H9 (cell line): Measurements from ENCODE around the gene CSMD2. TPM values are rescaled to one million over a fixed set of nuclear protein-coding genes. Genes with fewer than 3 reads are reported as not detected.

Experiments used
- DNase-seq: peaks from one replicate; pipeline ENCODE4 v3.0.0-alpha.2; 2017
- H2AFZ ChIP-seq: one replicate; pipeline ENCODE4 v1.6.1; 2013; ENCODE audit warnings: mild to moderate bottlenecking, low read length, control low read depth, moderate library complexity
- H2AK5ac ChIP-seq: 2 replicates; pipeline ENCODE4 v1.6.1; 2013; ENCODE audit warnings: low read length, control low read depth, mixed read lengths; ENCODE audit not compliant: insufficient read length
- H2BK120ac ChIP-seq: one replicate; pipeline ENCODE4 v1.6.1; 2013; ENCODE audit warnings: low read depth, mild to moderate bottlenecking, low read length, control low read depth, inconsistent platforms; ENCODE audit not compliant: poor library complexity, severe bottlenecking
- H2BK12ac ChIP-seq: 2 replicates; pipeline ENCODE4 v1.6.1; 2013; ENCODE audit warnings: low read length, control low read depth, mixed read lengths, low read depth; ENCODE audit not compliant: insufficient read length
- H2BK15ac ChIP-seq: 2 replicates; pipeline ENCODE4 v1.6.1; 2013; ENCODE audit warnings: low read depth, low read length, control low read depth
- H2BK20ac ChIP-seq: one replicate; pipeline ENCODE4 v1.6.1; 2013; ENCODE audit warnings: low read depth, mild to moderate bottlenecking, low read length, control low read depth, inconsistent platforms; ENCODE audit not compliant: poor library complexity, severe bottlenecking
- H2BK5ac ChIP-seq: 2 replicates; pipeline ENCODE4 v1.6.1; 2013; ENCODE audit warnings: low read length, control low read depth, mixed read lengths; ENCODE audit not compliant: insufficient read length
- H3K14ac ChIP-seq: 2 replicates; pipeline ENCODE4 v1.6.1; 2013; ENCODE audit warnings: low read length, control low read depth; ENCODE audit not compliant: insufficient read depth
- H3K18ac ChIP-seq: 2 replicates; pipeline ENCODE4 v1.6.1; 2013; ENCODE audit warnings: low read depth, mild to moderate bottlenecking, mixed read lengths, low read length, control low read depth; ENCODE audit not compliant: insufficient read length
- H3K23ac ChIP-seq: 2 replicates; pipeline ENCODE4 v1.6.1; 2013; ENCODE audit warnings: low read length, control low read depth, mixed read lengths, low read depth; ENCODE audit not compliant: insufficient read length
- H3K23me2 ChIP-seq: 2 replicates; pipeline ENCODE4 v1.6.1; 2013; ENCODE audit warnings: low read depth, mild to moderate bottlenecking, mixed read lengths, low read length, control low read depth; ENCODE audit not compliant: insufficient read length, poor library complexity, severe bottlenecking
- H3K27ac ChIP-seq: 2 replicates; pipeline ENCODE4 v1.5.1; 2013; ENCODE audit warnings: low read length, control low read depth, mixed read lengths, low read depth; ENCODE audit not compliant: insufficient read length
- H3K27me3 ChIP-seq: 2 replicates; pipeline ENCODE4 v1.6.1; 2013; ENCODE audit warnings: low read length, control low read depth, inconsistent platforms; ENCODE audit not compliant: insufficient read depth
- H3K4ac ChIP-seq: 2 replicates; pipeline ENCODE4 v1.6.1; 2013; ENCODE audit warnings: low read depth, mild to moderate bottlenecking, control low read depth, inconsistent platforms, low read length, moderate library complexity
- H3K4me1 ChIP-seq: 2 replicates; pipeline ENCODE4 v1.6.1; 2013; ENCODE audit warnings: low read length, control low read depth, inconsistent platforms; ENCODE audit not compliant: insufficient read depth
- H3K4me2 ChIP-seq: 2 replicates; pipeline ENCODE4 v1.6.1; 2013; ENCODE audit warnings: low read length, control low read depth, mixed read lengths; ENCODE audit not compliant: insufficient read length, insufficient read depth
- H3K56ac ChIP-seq: 2 replicates; pipeline ENCODE4 v1.6.1; 2013; ENCODE audit warnings: low read depth, mild to moderate bottlenecking, mixed read lengths, low read length, control low read depth; ENCODE audit not compliant: insufficient read length
- H3K79me1 ChIP-seq: 2 replicates; pipeline ENCODE4 v1.6.1; 2013; ENCODE audit warnings: low read depth, mild to moderate bottlenecking, moderate library complexity, low read length, control low read depth, inconsistent platforms; ENCODE audit not compliant: insufficient read depth, poor library complexity, severe bottlenecking
- H3K79me2 ChIP-seq: 2 replicates; pipeline ENCODE4 v1.6.1; 2013; ENCODE audit warnings: low read length, control low read depth, inconsistent platforms; ENCODE audit not compliant: insufficient read depth
- H3K9ac ChIP-seq: 2 replicates; pipeline ENCODE4 v1.6.1; 2013; ENCODE audit warnings: low read length, control low read depth, mixed read lengths; ENCODE audit not compliant: insufficient read length; ENCODE audit errors: extremely low read depth
- H3K9me3 ChIP-seq: one replicate; pipeline ENCODE4 v1.6.1; 2013; ENCODE audit warnings: low read depth, low read length, inconsistent platforms; ENCODE audit not compliant: control insufficient read depth
- H3T11ph ChIP-seq: one replicate; pipeline ENCODE4 v1.6.1; 2013; ENCODE audit warnings: mild to moderate bottlenecking, low read length, control low read depth, inconsistent platforms
- H4K20me1 ChIP-seq: one replicate; pipeline ENCODE4 v1.6.1; 2013; ENCODE audit not compliant: control insufficient read depth, insufficient read length, insufficient read depth
- H4K5ac ChIP-seq: 2 replicates; pipeline ENCODE4 v1.6.1; 2013; ENCODE audit warnings: low read depth, mild to moderate bottlenecking, mixed read lengths, low read length, control low read depth; ENCODE audit not compliant: insufficient read length
- H4K8ac ChIP-seq: replicated peaks from 2 replicates; pipeline ENCODE4 v1.6.1; 2013; ENCODE audit warnings: low read length, control low read depth, mixed read lengths, low read depth; ENCODE audit not compliant: insufficient read length
- H4K91ac ChIP-seq: 2 replicates; pipeline ENCODE4 v1.6.1; 2013; ENCODE audit warnings: low read depth, mild to moderate bottlenecking, moderate library complexity, mixed read lengths, low read length, control low read depth; ENCODE audit not compliant: insufficient read length
- H3K27ac Mint-ChIP-seq, 3 experiments: 2 replicates in 2 of 3; 3 replicates in 1 of 3; pipeline ENCODE4 v1.8.0; 2020 to 2021; ENCODE audit warnings: mixed read lengths in 3 of 3, mild to moderate bottlenecking in 1 of 3, moderate library complexity in 1 of 3
- H3K27me3 Mint-ChIP-seq: 2 replicates; pipeline ENCODE4 v1.8.0; 2021; ENCODE audit warnings: low read depth, mild to moderate bottlenecking, moderate library complexity, mixed read lengths
- H3K36me3 Mint-ChIP-seq, 3 experiments: 2 replicates in 2 of 3; 3 replicates in 1 of 3; pipeline ENCODE4 v1.8.0; 2020 to 2021; ENCODE audit warnings: low read depth in 3 of 3, mixed read lengths in 3 of 3; ENCODE audit not compliant: insufficient read depth in 1 of 3
- H3K4me1 Mint-ChIP-seq, 2 experiments: 2 replicates each; pipeline ENCODE4 v1.8.0; 2020; ENCODE audit warnings: mixed read lengths in 2 of 2
- H3K4me3 Mint-ChIP-seq, 2 experiments: 2 replicates in 1 of 2; 3 replicates in 1 of 2; pipeline ENCODE4 v1.8.0; 2020 to 2021; ENCODE audit warnings: mild to moderate bottlenecking in 2 of 2, mixed read lengths in 2 of 2, moderate library complexity in 1 of 2
- H3K9me3 Mint-ChIP-seq, 2 experiments: 2 replicates in 1 of 2; 3 replicates in 1 of 2; pipeline ENCODE4 v1.8.0; 2020; ENCODE audit warnings: mild to moderate bottlenecking in 2 of 2, mixed read lengths in 2 of 2, moderate library complexity in 1 of 2
- WGBS: extraction: QIAGEN DNeasy Blood & Tissue Kit; methylation state at CpG from one replicate; pipeline ENCODE4 v1.1.7; 2013; ENCODE audit warnings: missing lambda C conversion rate, low lambda C conversion rate, mixed read lengths; ENCODE audit not compliant: insufficient read length; ENCODE audit errors: extremely low coverage; 5-methylcytosine and 5-hydroxymethylcytosine counted together
- total RNA-seq: library from RNA; stranded (reverse); gene quantifications from 2 replicates; pipeline ENCODE4 v1.2.1, GENCODE V29; 2021
- TF ChIP-seq, protein P1 (sequence below): fragments of 200-600 bp; sonication (generic); conservative IDR thresholded peaks from 3 replicates; pipeline ENCODE4 v1.8.0; 2021; ENCODE audit warnings: antibody characterized with exemption, mild to moderate bottlenecking

CSMD2 gene
- total RNA-seq, 1 experiment from 2014 or later, result 6.4 TPM

DNA sequence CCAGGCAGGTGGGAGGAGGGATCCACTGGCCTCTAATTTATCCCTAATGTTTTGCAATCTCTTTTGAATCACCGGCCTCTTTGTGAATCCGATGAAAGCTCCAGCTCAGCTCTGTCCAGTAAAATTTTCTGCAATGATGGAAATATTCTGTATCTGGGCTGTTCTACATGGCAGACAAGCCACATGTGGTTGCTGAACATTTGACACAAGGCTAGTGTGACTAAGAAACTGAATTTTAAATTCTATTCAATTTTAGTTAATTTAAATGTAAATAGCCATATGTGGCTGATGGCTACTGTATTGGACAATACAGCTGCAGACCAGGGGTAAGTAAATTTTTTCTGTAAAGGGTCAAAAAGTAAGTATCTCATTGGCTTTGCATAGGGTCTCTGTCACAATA lies 135.1 kb downstream of the CSMD2 start:
- H3K18ac ChIP-seq, result no peak overlapping the region
- no peak overlapping the region for H3K4me3 Mint-ChIP-seq
- no CpG with 5 or more reads among the region's 2 CpGs for WGBS

More for the DNA sequence above, 135.1 kb downstream of the CSMD2 start:
- no peak overlapping the region for H3K4ac ChIP-seq
- no peak overlapping the region for H3K27ac ChIP-seq
- no peaks in the 10 kb centered on the region for H3K79me1 ChIP-seq
- TF ChIP-seq, protein P1, sequence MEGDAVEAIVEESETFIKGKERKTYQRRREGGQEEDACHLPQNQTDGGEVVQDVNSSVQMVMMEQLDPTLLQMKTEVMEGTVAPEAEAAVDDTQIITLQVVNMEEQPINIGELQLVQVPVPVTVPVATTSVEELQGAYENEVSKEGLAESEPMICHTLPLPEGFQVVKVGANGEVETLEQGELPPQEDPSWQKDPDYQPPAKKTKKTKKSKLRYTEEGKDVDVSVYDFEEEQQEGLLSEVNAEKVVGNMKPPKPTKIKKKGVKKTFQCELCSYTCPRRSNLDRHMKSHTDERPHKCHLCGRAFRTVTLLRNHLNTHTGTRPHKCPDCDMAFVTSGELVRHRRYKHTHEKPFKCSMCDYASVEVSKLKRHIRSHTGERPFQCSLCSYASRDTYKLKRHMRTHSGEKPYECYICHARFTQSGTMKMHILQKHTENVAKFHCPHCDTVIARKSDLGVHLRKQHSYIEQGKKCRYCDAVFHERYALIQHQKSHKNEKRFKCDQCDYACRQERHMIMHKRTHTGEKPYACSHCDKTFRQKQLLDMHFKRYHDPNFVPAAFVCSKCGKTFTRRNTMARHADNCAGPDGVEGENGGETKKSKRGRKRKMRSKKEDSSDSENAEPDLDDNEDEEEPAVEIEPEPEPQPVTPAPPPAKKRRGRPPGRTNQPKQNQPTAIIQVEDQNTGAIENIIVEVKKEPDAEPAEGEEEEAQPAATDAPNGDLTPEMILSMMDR, result no peak
- H3K4me1 ChIP-seq, result no peaks in the 10 kb centered on the region
- no peak overlapping the region for H2AFZ ChIP-seq
- no peaks in the 10 kb centered on the region for H3K9me3 Mint-ChIP-seq
- no peak overlapping the region for H2AK5ac ChIP-seq
- no peak overlapping the region for H2BK120ac ChIP-seq
- DNase-seq, result no peak
- no peaks in the 10 kb centered on the region for H4K20me1 ChIP-seq
- H2BK12ac ChIP-seq, result no peak overlapping the region
- no peak overlapping the region for H3T11ph ChIP-seq
- no peak overlapping the region for H2BK20ac ChIP-seq
- H3K9me3 ChIP-seq, result no peaks in the 10 kb centered on the region
- H3K27me3 Mint-ChIP-seq, result no peaks in the 10 kb centered on the region
- peaks cover 0 to 4% (median 2%) of the 10 kb centered on the region in 3 experiments; a peak in 2 of 7 replicates for H3K36me3 Mint-ChIP-seq
- H3K27me3 ChIP-seq, result no peaks in the 10 kb centered on the region
- H3K23ac ChIP-seq, result no peak overlapping the region
- H3K14ac ChIP-seq, result no peak overlapping the region
- H4K91ac ChIP-seq, result no peak overlapping the region
- H3K4me1 Mint-ChIP-seq, result peaks cover 0 to 5% of the 10 kb centered on the region in 2 experiments; a peak in 3 of 4 replicates
- H3K56ac ChIP-seq, result no peak overlapping the region
- H2BK5ac ChIP-seq, result no peak overlapping the region
- H2BK15ac ChIP-seq, result no peak overlapping the region
- no peak overlapping the region for H3K9ac ChIP-seq
- no peak overlapping the region for H4K5ac ChIP-seq
- no peak overlapping the region for H4K8ac ChIP-seq
- H3K79me2 ChIP-seq, result no peaks in the 10 kb centered on the region
- H3K4me2 ChIP-seq, result no peak overlapping the region
- no peak overlapping the region for H3K27ac Mint-ChIP-seq
- H3K23me2 ChIP-seq, result no peaks in the 10 kb centered on the region
